DOHH2 (cell line): ENCODE data around the gene TPM1.

Source experiments
- H3F3A ChIP-seq: fragments of 200-600 bp; sonication (generic), shearing (Covaris generic); 2 replicates; pipeline ENCODE4 v1.6.0; 2016; ENCODE audit warnings: antibody characterized with exemption, mild to moderate bottlenecking; ENCODE audit not compliant: control insufficient read depth, insufficient read depth
- H3K27ac ChIP-seq: fragments of 200-600 bp; sonication (generic); 2 replicates; pipeline ENCODE4 v1.5.1; 2014; ENCODE audit warnings: low read depth, mild to moderate bottlenecking, low read length, moderate library complexity
- H3K27me3 ChIP-seq: fragments of 200-600 bp; sonication (generic); 2 replicates; pipeline ENCODE4 v1.6.1; 2014; ENCODE audit warnings: mild to moderate bottlenecking, low read length, mixed read lengths; ENCODE audit not compliant: control insufficient read depth
- H3K36me3 ChIP-seq: fragments of 200-600 bp; sonication (generic); 2 replicates; pipeline ENCODE4 v1.6.1; 2014; ENCODE audit warnings: mild to moderate bottlenecking, low read length, moderate library complexity, mixed read lengths; ENCODE audit not compliant: control insufficient read depth
- H3K4me1 ChIP-seq: fragments of 200-600 bp; sonication (generic); 2 replicates; pipeline ENCODE4 v1.6.1; 2014; ENCODE audit warnings: mild to moderate bottlenecking, low read length, mixed read lengths; ENCODE audit not compliant: control insufficient read depth
- H3K4me2 ChIP-seq: fragments of 200-600 bp; sonication (generic); 2 replicates; pipeline ENCODE4 v1.6.0; 2014; ENCODE audit warnings: mild to moderate bottlenecking, low read length, moderate library complexity
- H3K4me3 ChIP-seq: fragments of 200-600 bp; sonication (generic); 2 replicates; pipeline ENCODE4 v1.5.1; 2014; ENCODE audit warnings: mild to moderate bottlenecking, low read length, mixed read lengths
- H3K79me2 ChIP-seq: fragments of 200-600 bp; sonication (generic); 2 replicates; pipeline ENCODE4 v1.6.1; 2014; ENCODE audit warnings: mild to moderate bottlenecking, low read length, mixed read lengths; ENCODE audit not compliant: control insufficient read depth
- H3K9me2 ChIP-seq: fragments of 200-600 bp; sonication (generic); replicated peaks from 2 replicates; pipeline ENCODE4 v1.6.1; 2014; ENCODE audit warnings: mild to moderate bottlenecking, low read length, mixed read lengths; ENCODE audit not compliant: control insufficient read depth
- H3K9me3 ChIP-seq: fragments of 200-600 bp; sonication (generic); 2 replicates; pipeline ENCODE4 v1.6.1; 2014; ENCODE audit warnings: antibody characterized with exemption, low read length, mixed read lengths; ENCODE audit not compliant: control insufficient read depth, insufficient read depth
- H4K20me1 ChIP-seq: fragments of 200-600 bp; sonication (generic); 2 replicates; pipeline ENCODE4 v1.6.0; 2014; ENCODE audit warnings: low read depth, mild to moderate bottlenecking, antibody characterized with exemption, low read length, moderate library complexity; ENCODE audit not compliant: control insufficient read depth, insufficient read depth
- CTCF ChIP-seq: fragments of 200-600 bp; sonication (generic); IDR thresholded peaks from one replicate; pipeline ENCODE4 v1.5.1; 2014; ENCODE audit warnings: antibody characterized with exemption, mild to moderate bottlenecking, low read depth, low read length; ENCODE audit not compliant: poor library complexity, severe bottlenecking
- EZH2phosphoT487 ChIP-seq: fragments of 200-600 bp; sonication (generic); IDR thresholded peaks from 2 replicates; pipeline ENCODE4 v1.6.1; 2017; ENCODE audit warnings: borderline replicate concordance, mild to moderate bottlenecking, antibody characterized with exemption, low read length, moderate library complexity, mixed read lengths

Gene TPM1

GRCh38 chr15:63088533-63089245 is 46.1 kb downstream of the TPM1 start:
- no peaks in the 10 kb centered on the region for H3F3A ChIP-seq
- no peaks in the 10 kb centered on the region for H3K79me2 ChIP-seq
- no peak for TF ChIP-seq CTCF
- TF ChIP-seq EZH2phosphoT487, result no peak
- H3K4me1 ChIP-seq, result no peaks in the 10 kb centered on the region
- no peak overlapping the region for H3K27ac ChIP-seq
- H4K20me1 ChIP-seq, result no peaks in the 10 kb centered on the region
- H3K9me2 ChIP-seq, result no peaks in the 10 kb centered on the region
- H3K4me2 ChIP-seq, result no peak overlapping the region
- no peak overlapping the region for H3K4me3 ChIP-seq
- H3K27me3 ChIP-seq, result peaks cover 3% of the 10 kb centered on the region; the same call in 1 of the 2 replicates
- H3K36me3 ChIP-seq, result no peaks in the 10 kb centered on the region
- H3K9me3 ChIP-seq, result no peaks in the 10 kb centered on the region

- Histone ChIP-seq H3K9me2 (no peaks in the 10 kb centered on the region), H3K79me2 (no peaks in the 10 kb centered on the region), H3K4me1 (no peaks in the 10 kb centered on the region), H3K36me3 (no peaks in the 10 kb centered on the region), H3K4me2 (no peak overlapping the region), H3K4me3 (no peak overlapping the region), H4K20me1 (no peaks in the 10 kb centered on the region), H3K27ac (no peak overlapping the region), H3K27me3 (peaks cover 3% of the 10 kb centered on the region; the same call in 1 of the 2 replicates), H3F3A (no peaks in the 10 kb centered on the region), H3K9me3 (no peaks in the 10 kb centered on the region)
- TF ChIP-seq CTCF (no peak), EZH2phosphoT487 (no peak)
Observed at GRCh38 chr15:63089260-63090043, 46.9 kb downstream of the TPM1 start.

- TF ChIP-seq CTCF (no peak), EZH2phosphoT487 (no peak)
- H3K4me2 ChIP-seq, result no peak overlapping the region
- no peaks in the 10 kb centered on the region for H3K79me2 ChIP-seq
- no peaks in the 10 kb centered on the region for H3F3A ChIP-seq
- no peaks in the 10 kb centered on the region for H3K9me3 ChIP-seq
- H3K36me3 ChIP-seq, result no peaks in the 10 kb centered on the region
- peaks cover 3% of the 10 kb centered on the region; the same call in 1 of the 2 replicates for H3K27me3 ChIP-seq
- no peak overlapping the region for H3K27ac ChIP-seq
- no peak overlapping the region for H3K4me3 ChIP-seq
- H3K9me2 ChIP-seq, result no peaks in the 10 kb centered on the region
- H3K4me1 ChIP-seq, result no peaks in the 10 kb centered on the region
- H4K20me1 ChIP-seq, result no peaks in the 10 kb centered on the region
Observed at GRCh38 chr15:63090472-63090871, 47.9 kb downstream of the TPM1 start.
